ENCODE measurements around the gene AURKA.

- TF ChIP-seq GATA2 (IDR thresholded peaks at IDR 0.05; ENCODE audit: low read depth, low read length) (no peak), GATA3 (IDR thresholded peaks at IDR 0.05; ENCODE audit: low read depth, low read length) (no peak)
Observed at GRCh38 chr20:56342783-56343182, 49.2 kb downstream of the AURKA start.
